ENCODE results near the gene CDC40.

DNA sequence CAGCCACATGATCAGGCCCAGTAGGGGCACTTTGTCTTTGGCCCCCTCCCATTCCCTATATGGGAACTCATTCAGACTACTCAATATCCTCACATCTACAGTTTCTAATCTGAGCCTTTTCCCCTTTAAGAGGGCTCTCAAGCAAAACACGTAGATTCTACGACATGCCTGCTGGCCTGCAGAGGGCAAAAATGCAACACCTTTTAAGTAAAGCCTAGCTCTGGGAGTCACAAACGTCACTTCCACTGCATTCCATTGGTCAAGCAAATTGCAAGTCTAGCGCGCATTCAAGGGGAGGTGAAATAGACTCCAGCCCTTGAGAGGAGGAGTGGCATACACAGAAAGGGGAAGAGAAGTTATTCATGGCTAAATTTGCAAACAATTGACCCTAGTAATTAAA, 70.6 kb downstream of the CDC40 start:
- TF ChIP-seq CTCF (IDR thresholded peaks at IDR 0.05) (peak; percentile 18), EZH2 (IDR thresholded peaks at IDR 0.05) (no peak)

Measured in neural progenitor cell (in vitro differentiated cells).